ENCODE data around the gene POU4F2.

POU4F2 gene

GRCh38 chr4:146638786-146639505 is at the start of gene POU4F2:
Gene POU4F2, plus strand, starts transcription at chr4:146638893. Its CDS starts 248 bp downstream, at chr4:146639141.
- DNase-seq, result no peak

GRCh38 chr4:146590801-146591200 is 47.9 kb upstream of the POU4F2 start:
- DNase-seq, result no peak

GRCh38 chr4:146592019-146592418 is 46.7 kb upstream of the POU4F2 start:
- no peak for DNase-seq

- DNase-seq, result no peak
These were observed 5.8 kb upstream of the POU4F2 start for GRCh38 chr4:146632770-146633470.

- DNase-seq, result no peak
These were observed 5.3 kb upstream of the POU4F2 start for GRCh38 chr4:146633471-146633800.

- DNase-seq, result no peak
These were observed 3.9 kb upstream of the POU4F2 start for GRCh38 chr4:146634825-146635224.

- DNase-seq, result no peak
These were observed 916 bp upstream of the POU4F2 start for GRCh38 chr4:146637621-146638332.

GRCh38 chr4:146638333-146638785 is 334 bp upstream of the POU4F2 start:
- DNase-seq, result no peak

GRCh38 chr4:146639506-146639932 is 826 bp downstream of the POU4F2 start:
- DNase-seq, result no peak

GRCh38 chr4:146640021-146640464 is 1.4 kb downstream of the POU4F2 start:
- no peak for DNase-seq

- DNase-seq, result no peak
These were observed 1.9 kb downstream of the POU4F2 start for GRCh38 chr4:146640465-146641061.

GRCh38 chr4:146641762-146642161 is 3.1 kb downstream of the POU4F2 start:
- DNase-seq, result no peak

- no peak for DNase-seq
These were observed 5.2 kb downstream of the POU4F2 start for GRCh38 chr4:146643812-146644401.

- no peak for DNase-seq
These were observed 7.2 kb downstream of the POU4F2 start for GRCh38 chr4:146645921-146646320.

- DNase-seq, result no peak
These were observed 8.1 kb downstream of the POU4F2 start for GRCh38 chr4:146646593-146647325.

GRCh38 chr4:146647615-146648460 is 9.1 kb downstream of the POU4F2 start:
- no peak for DNase-seq

- DNase-seq, result no peak
These were observed 9.7 kb downstream of the POU4F2 start for GRCh38 chr4:146648461-146648783.

GRCh38 chr4:146649232-146649631 is 10.5 kb downstream of the POU4F2 start:
- DNase-seq, result no peak

GRCh38 chr4:146650034-146650433 is 11.3 kb downstream of the POU4F2 start:
- DNase-seq, result no peak

- no peak for DNase-seq
These were observed 16.2 kb downstream of the POU4F2 start for GRCh38 chr4:146654687-146655520.

GRCh38 chr4:146655521-146655856 is 16.8 kb downstream of the POU4F2 start:
- no peak for DNase-seq

Data from NCI-H446 treated with DMSO at 0.1 percent for 48 hours (cell line).